ENCODE results near the gene TMEM151A.

Gene TMEM151A

GRCh38 chr11:66281001-66281400, 10.7 kb upstream of the TMEM151A start:
- no peak overlapping the region for H4K8ac ChIP-seq (ENCODE audit: low read depth, low read length)
- no peak overlapping the region for H3K4me3 ChIP-seq (ENCODE audit: low read depth, low read length)
- no peak overlapping the region for H2BK120ac ChIP-seq (ENCODE audit: insufficient read depth, low read length, poor library complexity)
- no peak overlapping the region for H3K23ac ChIP-seq (ENCODE audit: low read length)
- no CpG with 5 or more reads among the region's 6 CpGs for WGBS (ENCODE audit: extremely low coverage, insufficient coverage, insufficient read length)
- no peak overlapping the region for H4K12ac ChIP-seq (ENCODE audit: low read depth, low read length)
- no peak overlapping the region for H2BK12ac ChIP-seq (ENCODE audit: low read length)
- no peaks in the 10 kb centered on the region for H3K27me3 ChIP-seq (ENCODE audit: insufficient read depth, low read length)
- peaks cover 5 to 7% of the 10 kb centered on the region in 2 experiments for H3K4me1 ChIP-seq (ENCODE audit: control insufficient read depth in 1 of 2, insufficient read depth in 2 of 2, low read length in 2 of 2)
- H3K9ac ChIP-seq (ENCODE audit: low read length) = no peak overlapping the region
- H3K27ac ChIP-seq (ENCODE audit: low read depth, low read length) = no peak overlapping the region
- H3K4ac ChIP-seq (ENCODE audit: low read depth, low read length) = no peak overlapping the region
- no peak overlapping the region for H2BK5ac ChIP-seq (ENCODE audit: low read depth, low read length, poor library complexity)
- H4K91ac ChIP-seq (ENCODE audit: low read depth, low read length) = no peak overlapping the region
- no peak overlapping the region for H3K14ac ChIP-seq (ENCODE audit: low read length)
- no peak overlapping the region for H3K18ac ChIP-seq (ENCODE audit: low read length)
- no peaks in the 10 kb centered on the region for H3K79me1 ChIP-seq (ENCODE audit: low read length)
- peak in 1 of 2 donors; percentile 60 for DNase-seq
- H3K36me3 ChIP-seq (ENCODE audit: control insufficient read depth in 1 of 2, insufficient read depth in 2 of 2, low read length in 2 of 2) = peaks cover 26 to 28% of the 10 kb centered on the region in 2 experiments
- no peak overlapping the region for H2AK5ac ChIP-seq (ENCODE audit: low read length)
- H3K4me2 ChIP-seq (ENCODE audit: low read length) = no peak overlapping the region
- no peaks in the 10 kb centered on the region for H3K9me3 ChIP-seq (ENCODE audit: insufficient read depth, low read depth, low read length)
- no peak overlapping the region for H2AFZ ChIP-seq (ENCODE audit: insufficient read depth, low read length, poor library complexity)
- no peaks in the 10 kb centered on the region for H3K79me2 ChIP-seq (ENCODE audit: control insufficient read depth, insufficient read depth, low read length, poor library complexity)

GRCh38 chr11:66281776-66282467, 9.8 kb upstream of the TMEM151A start:
- H3K9ac ChIP-seq (ENCODE audit: low read length) = no peak overlapping the region
- no CpG with 5 or more reads among the region's 20 CpGs for WGBS (ENCODE audit: extremely low coverage, insufficient coverage, insufficient read length)
- H2BK12ac ChIP-seq (ENCODE audit: low read length) = no peak overlapping the region
- DNase-seq = no peak
- no peaks in the 10 kb centered on the region for H3K9me3 ChIP-seq (ENCODE audit: insufficient read depth, low read depth, low read length)
- H4K8ac ChIP-seq (ENCODE audit: low read depth, low read length) = no peak overlapping the region
- H2BK120ac ChIP-seq (ENCODE audit: insufficient read depth, low read length, poor library complexity) = no peak overlapping the region
- no peak overlapping the region for H3K4ac ChIP-seq (ENCODE audit: low read depth, low read length)
- H3K79me2 ChIP-seq (ENCODE audit: control insufficient read depth, insufficient read depth, low read length, poor library complexity) = no peaks in the 10 kb centered on the region
- H4K91ac ChIP-seq (ENCODE audit: low read depth, low read length) = no peak overlapping the region
- H4K12ac ChIP-seq (ENCODE audit: low read depth, low read length) = no peak overlapping the region
- no peak overlapping the region for H3K4me2 ChIP-seq (ENCODE audit: low read length)
- H3K14ac ChIP-seq (ENCODE audit: low read length) = no peak overlapping the region
- H3K23ac ChIP-seq (ENCODE audit: low read length) = no peak overlapping the region
- no peak overlapping the region for H2AK5ac ChIP-seq (ENCODE audit: low read length)
- H3K36me3 ChIP-seq (ENCODE audit: control insufficient read depth in 1 of 2, insufficient read depth in 2 of 2, low read length in 2 of 2) = peaks cover 26 to 29% of the 10 kb centered on the region in 2 experiments
- no peaks in the 10 kb centered on the region for H3K27me3 ChIP-seq (ENCODE audit: insufficient read depth, low read length)
- no peak overlapping the region for H2AFZ ChIP-seq (ENCODE audit: insufficient read depth, low read length, poor library complexity)
- H3K4me3 ChIP-seq (ENCODE audit: low read depth, low read length) = no peak overlapping the region
- peaks cover 5 to 7% of the 10 kb centered on the region in 2 experiments for H3K4me1 ChIP-seq (ENCODE audit: control insufficient read depth in 1 of 2, insufficient read depth in 2 of 2, low read length in 2 of 2)
- H2BK5ac ChIP-seq (ENCODE audit: low read depth, low read length, poor library complexity) = no peak overlapping the region
- H3K27ac ChIP-seq (ENCODE audit: low read depth, low read length) = no peak overlapping the region
- H3K79me1 ChIP-seq (ENCODE audit: low read length) = no peaks in the 10 kb centered on the region
- H3K18ac ChIP-seq (ENCODE audit: low read length) = no peak overlapping the region

GRCh38 chr11:66282468-66283455, 8.9 kb upstream of the TMEM151A start:
- H3K27me3 ChIP-seq (ENCODE audit: insufficient read depth, low read length) = no peaks in the 10 kb centered on the region
- no peak overlapping the region for H4K8ac ChIP-seq (ENCODE audit: low read depth, low read length)
- no peak overlapping the region for H3K27ac ChIP-seq (ENCODE audit: low read depth, low read length)
- H3K18ac ChIP-seq (ENCODE audit: low read length) = no peak overlapping the region
- H2AFZ ChIP-seq (ENCODE audit: insufficient read depth, low read length, poor library complexity) = no peak overlapping the region
- no peak overlapping the region for H2AK5ac ChIP-seq (ENCODE audit: low read length)
- no peak overlapping the region for H2BK12ac ChIP-seq (ENCODE audit: low read length)
- no peak overlapping the region for H3K4me3 ChIP-seq (ENCODE audit: low read depth, low read length)
- H3K14ac ChIP-seq (ENCODE audit: low read length) = no peak overlapping the region
- no peaks in the 10 kb centered on the region for H3K79me1 ChIP-seq (ENCODE audit: low read length)
- H3K23ac ChIP-seq (ENCODE audit: low read length) = no peak overlapping the region
- H3K9me3 ChIP-seq (ENCODE audit: insufficient read depth, low read depth, low read length) = no peaks in the 10 kb centered on the region
- no peak overlapping the region for H3K4ac ChIP-seq (ENCODE audit: low read depth, low read length)
- no peak overlapping the region for H4K91ac ChIP-seq (ENCODE audit: low read depth, low read length)
- no peak overlapping the region for H3K4me2 ChIP-seq (ENCODE audit: low read length)
- H3K36me3 ChIP-seq (ENCODE audit: control insufficient read depth in 1 of 2, insufficient read depth in 2 of 2, low read length in 2 of 2) = peaks cover 27 to 31% of the 10 kb centered on the region in 2 experiments
- no CpG with 5 or more reads among the region's 35 CpGs for WGBS (ENCODE audit: extremely low coverage, insufficient coverage, insufficient read length)
- H2BK5ac ChIP-seq (ENCODE audit: low read depth, low read length, poor library complexity) = no peak overlapping the region
- H2BK120ac ChIP-seq (ENCODE audit: insufficient read depth, low read length, poor library complexity) = no peak overlapping the region
- peak overlapping the region; percentile 41 for H4K12ac ChIP-seq (ENCODE audit: low read depth, low read length)
- H3K9ac ChIP-seq (ENCODE audit: low read length) = no peak overlapping the region
- H3K4me1 ChIP-seq (ENCODE audit: control insufficient read depth in 1 of 2, insufficient read depth in 2 of 2, low read length in 2 of 2) = peaks cover 5% of the 10 kb centered on the region in 2 experiments
- no peaks in the 10 kb centered on the region for H3K79me2 ChIP-seq (ENCODE audit: control insufficient read depth, insufficient read depth, low read length, poor library complexity)
- peak; percentile 97 to 99 for DNase-seq

- H3K27me3 ChIP-seq (ENCODE audit: insufficient read depth, low read length) = no peaks in the 10 kb centered on the region
- H4K12ac ChIP-seq (ENCODE audit: low read depth, low read length) = no peak overlapping the region
- peaks cover 3% of the 10 kb centered on the region for H3K79me1 ChIP-seq (ENCODE audit: low read length)
- no CpG with 5 or more reads among the region's 14 CpGs for WGBS (ENCODE audit: extremely low coverage, insufficient coverage, insufficient read length)
- H3K4me1 ChIP-seq (ENCODE audit: control insufficient read depth in 1 of 2, insufficient read depth in 2 of 2, low read length in 2 of 2) = peaks cover 8% of the 10 kb centered on the region in 2 experiments
- no peak overlapping the region for H2BK120ac ChIP-seq (ENCODE audit: insufficient read depth, low read length, poor library complexity)
- no peak for DNase-seq
- peaks cover 6% of the 10 kb centered on the region for H3K79me2 ChIP-seq (ENCODE audit: control insufficient read depth, insufficient read depth, low read length, poor library complexity)
- no peak overlapping the region for H2BK5ac ChIP-seq (ENCODE audit: low read depth, low read length, poor library complexity)
- no peak overlapping the region for H3K27ac ChIP-seq (ENCODE audit: low read depth, low read length)
- H3K4me2 ChIP-seq (ENCODE audit: low read length) = no peak overlapping the region
- no peak overlapping the region for H2AK5ac ChIP-seq (ENCODE audit: low read length)
- no peak overlapping the region for H3K14ac ChIP-seq (ENCODE audit: low read length)
- no peaks in the 10 kb centered on the region for H3K9me3 ChIP-seq (ENCODE audit: insufficient read depth, low read depth, low read length)
- no peak overlapping the region for H3K9ac ChIP-seq (ENCODE audit: low read length)
- H3K23ac ChIP-seq (ENCODE audit: low read length) = no peak overlapping the region
- no peak overlapping the region for H2BK12ac ChIP-seq (ENCODE audit: low read length)
- no peak overlapping the region for H4K91ac ChIP-seq (ENCODE audit: low read depth, low read length)
- H3K4me3 ChIP-seq (ENCODE audit: low read depth, low read length) = no peak overlapping the region
- H3K18ac ChIP-seq (ENCODE audit: low read length) = no peak overlapping the region
- no peak overlapping the region for H3K4ac ChIP-seq (ENCODE audit: low read depth, low read length)
- H3K36me3 ChIP-seq (ENCODE audit: control insufficient read depth in 1 of 2, insufficient read depth in 2 of 2, low read length in 2 of 2) = peaks cover 27 to 34% of the 10 kb centered on the region in 2 experiments
- no peak overlapping the region for H2AFZ ChIP-seq (ENCODE audit: insufficient read depth, low read length, poor library complexity)
- no peak overlapping the region for H4K8ac ChIP-seq (ENCODE audit: low read depth, low read length)
Measured at GRCh38 chr11:66283461-66284105, 8.1 kb upstream of the TMEM151A start.

Data from trophoblast cell (in vitro differentiated cells and primary cell).